ENCODE measurements around the gene SHISA3.

Gene SHISA3

GRCh38 chr4:42412251-42412650 lies 15.0 kb downstream of the SHISA3 start:
- TF ChIP-seq CTCF (IDR thresholded peaks at IDR 0.05; ENCODE audit: low read depth, low read length, missing control alignments), result no peak
- H3K4me3 ChIP-seq (replicated peaks; ENCODE audit: low read depth, low read length), result no peak overlapping the region
- DNase-seq (ENCODE audit: extremely low read depth, low read depth), result no peak

GRCh38 chr4:42415281-42415680 lies 18.0 kb downstream of the SHISA3 start:
- no peak for DNase-seq (ENCODE audit: extremely low read depth, low read depth)
- H3K4me3 ChIP-seq (replicated peaks; ENCODE audit: low read depth, low read length), result no peak overlapping the region
- no peak for TF ChIP-seq CTCF (IDR thresholded peaks at IDR 0.05; ENCODE audit: low read depth, low read length, missing control alignments)

GRCh38 chr4:42416017-42416416 lies 18.7 kb downstream of the SHISA3 start:
- no peak overlapping the region for H3K4me3 ChIP-seq (replicated peaks; ENCODE audit: low read depth, low read length)
- DNase-seq (ENCODE audit: extremely low read depth, low read depth), result no peak
- no peak for TF ChIP-seq CTCF (IDR thresholded peaks at IDR 0.05; ENCODE audit: low read depth, low read length, missing control alignments)

- no peak for DNase-seq (ENCODE audit: extremely low read depth, low read depth)
- no peak for TF ChIP-seq CTCF (IDR thresholded peaks at IDR 0.05; ENCODE audit: low read depth, low read length, missing control alignments)
These were observed 20.3 kb downstream of the SHISA3 start for GRCh38 chr4:42417550-42417949.

GRCh38 chr4:42420140-42420539 lies 22.9 kb downstream of the SHISA3 start:
- TF ChIP-seq CTCF (IDR thresholded peaks at IDR 0.05; ENCODE audit: low read depth, low read length, missing control alignments), result no peak
- no peak for DNase-seq (ENCODE audit: extremely low read depth, low read depth)
- no peak overlapping the region for H3K4me3 ChIP-seq (replicated peaks; ENCODE audit: low read depth, low read length)

More at GRCh38 chr4:42417550-42417949, 20.3 kb downstream of the SHISA3 start:
- H3K4me3 ChIP-seq (replicated peaks; ENCODE audit: low read depth, low read length), result no peak overlapping the region

- TF ChIP-seq CTCF (IDR thresholded peaks at IDR 0.05; ENCODE audit: low read depth, low read length, missing control alignments), result no peak
- H3K4me3 ChIP-seq (replicated peaks; ENCODE audit: low read depth, low read length), result no peak overlapping the region
- DNase-seq (ENCODE audit: extremely low read depth, low read depth), result no peak
These were observed 28.1 kb downstream of the SHISA3 start for GRCh38 chr4:42425146-42426065.
